CD4-positive, alpha-beta T cell (primary cell): ENCODE results near the gene SAMM50. TPM values are rescaled to one million over a fixed set of nuclear protein-coding genes. Genes with fewer than 3 reads are reported as not detected.

Experiments used
- ATAC-seq: fragments of 200-7000 bp; cut with Tn5 transposase; one replicate; pipeline ENCODE4 v1.10.0; 2022; ENCODE audit warnings: mild to moderate bottlenecking; ENCODE audit not compliant: poor library complexity
- CTCF ChIA-PET: fragments of 350-600 bp; sonication (Branson Sonifier 250); formaldehyde crosslinking; loops from one replicate; lab custom pipeline; 2021; ENCODE audit warnings: antibody characterized with exemption, inconsistent platforms; lab: Charles Lee
- POLR2A ChIA-PET: fragments of 350-600 bp; sonication (Branson Sonifier 250); formaldehyde crosslinking; loops from one replicate; lab custom pipeline; 2021; ENCODE audit warnings: antibody characterized with exemption, inconsistent platforms; lab: Charles Lee
- DNase-seq, 14 experiments: peaks; one replicate each; pipeline ENCODE4 v3.0.0-alpha.2; 2013 to 2020; ENCODE audit warnings: mixed read lengths in 2 of 14
- H3K27ac ChIP-seq, 2 donors: one replicate each; pipeline versions ENCODE4 v1.5.1 to v1.7.0; 2013; ENCODE audit warnings: low read length in 2 of 2, low read depth in 1 of 2, mild to moderate bottlenecking in 1 of 2
- H3K27me3 ChIP-seq, 2 experiments: 1 replicate in 1 of 2; 2 replicates in 1 of 2; pipeline versions ENCODE4 v1.6.1 to v1.7.0; 2013; ENCODE audit warnings: low read length in 2 of 2, control low read depth in 1 of 2, mild to moderate bottlenecking in 1 of 2, moderate library complexity in 1 of 2; ENCODE audit not compliant: insufficient read depth in 2 of 2, control insufficient read depth in 1 of 2
- H3K36me3 ChIP-seq: one replicate; pipeline ENCODE4 v1.6.1; 2013; ENCODE audit warnings: low read length, control low read depth; ENCODE audit not compliant: insufficient read depth
- H3K4me1 ChIP-seq: one replicate; pipeline ENCODE4 v1.6.1; 2013; ENCODE audit warnings: low read length, control low read depth; ENCODE audit not compliant: insufficient read depth
- H3K4me3 ChIP-seq: one replicate; pipeline ENCODE4 v1.5.1; 2013; ENCODE audit warnings: mild to moderate bottlenecking, low read length, moderate library complexity
- H3K9me3 ChIP-seq, 2 experiments: 1 replicate in 1 of 2; 2 replicates in 1 of 2; pipeline versions ENCODE4 v1.6.1 to v1.7.0; 2013; ENCODE audit warnings: low read length in 2 of 2, mild to moderate bottlenecking in 2 of 2, control low read depth in 1 of 2, moderate library complexity in 1 of 2; ENCODE audit not compliant: control insufficient read depth in 1 of 2, insufficient read depth in 1 of 2
- H3K27ac Mint-ChIP-seq: one replicate; pipeline ENCODE4 v1.8.0; 2020; ENCODE audit warnings: mixed read lengths
- H3K27me3 Mint-ChIP-seq: one replicate; pipeline ENCODE4 v1.8.0; 2021; ENCODE audit warnings: mixed read lengths
- H3K36me3 Mint-ChIP-seq: one replicate; pipeline ENCODE4 v1.8.0; 2021; ENCODE audit warnings: low read depth, mixed read lengths
- H3K4me1 Mint-ChIP-seq: one replicate; pipeline ENCODE4 v1.8.0; 2021; ENCODE audit warnings: low read depth, mixed read lengths
- H3K4me3 Mint-ChIP-seq: one replicate; pipeline ENCODE4 v1.8.0; 2020; ENCODE audit warnings: mild to moderate bottlenecking, mixed read lengths
- H3K9me3 Mint-ChIP-seq: one replicate; pipeline ENCODE4 v1.8.0; 2020; ENCODE audit warnings: mixed read lengths
- intact Hi-C, 2 experiments: fragments of 100-400 bp; cut with DNase I in 1 of 2; cut with micrococcal nuclease in 1 of 2; formaldehyde crosslinking; loops; one replicate each; pipeline versions ENCODE4 v1.15.1 to v1.9.0; 2023 to 2025; cut with DNase I, micrococcal nuclease
- total RNA-seq, 174 experiments: library from RNA in 2 of 174; stranded (reverse) in 2 of 174; gene quantifications; one replicate each; pipeline ENCODE4 v1.2.3 and lab custom pipeline; 2021 to 2026
- TF ChIP-seq, protein P1 (sequence below): fragments of 200-600 bp; IDR thresholded peaks from one replicate; pipeline ENCODE4 v1.8.0; 2022; ENCODE audit warnings: antibody characterized with exemption, mild to moderate bottlenecking

The SAMM50 gene
- total RNA-seq, 2 experiments from 2014 or later = 15.2 to 18.0 TPM

DNA sequence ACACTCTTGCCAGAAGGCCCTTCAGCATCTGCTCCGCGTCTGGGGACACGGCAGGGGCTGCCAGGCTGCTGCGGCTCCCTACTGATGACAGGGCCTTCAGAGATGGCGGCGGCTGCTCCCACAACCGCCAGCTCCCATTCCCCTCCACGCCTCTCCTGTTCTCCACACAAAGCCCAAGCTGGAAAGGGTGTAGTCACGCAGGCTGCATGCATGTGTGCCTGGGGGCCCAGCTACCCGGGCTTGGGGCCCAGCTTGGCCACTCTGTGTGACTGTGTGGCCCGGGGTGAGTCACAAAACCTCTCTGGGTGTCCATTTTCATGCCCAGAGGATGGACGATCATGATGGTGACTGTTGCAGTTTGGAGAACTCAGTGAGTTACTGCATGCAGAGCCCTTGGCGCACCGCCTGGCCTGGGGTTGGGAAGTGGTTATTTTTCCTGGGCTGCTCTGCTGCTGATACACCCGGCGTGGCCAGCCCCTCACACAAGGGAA lies 37.1 kb downstream of the SAMM50 start:
- CTCF ChIA-PET = interaction anchor here (1.2 to 2.2 kb wide), 5 partner anchors 93 to 692 kb away, joined by 3 to 24 read pairs (median 10); partner anchors contain the start of gene PARVG
- Histone ChIP-seq H3K27ac (no peak overlapping the region), H3K9me3 (no peaks in the 10 kb centered on the region), H3K27me3 (no peaks in the 10 kb centered on the region), H3K4me1 (peaks cover 29% of the 10 kb centered on the region), H3K4me3 (no peak overlapping the region), H3K36me3 (peaks cover 80% of the 10 kb centered on the region)
- TF ChIP-seq, protein P1, sequence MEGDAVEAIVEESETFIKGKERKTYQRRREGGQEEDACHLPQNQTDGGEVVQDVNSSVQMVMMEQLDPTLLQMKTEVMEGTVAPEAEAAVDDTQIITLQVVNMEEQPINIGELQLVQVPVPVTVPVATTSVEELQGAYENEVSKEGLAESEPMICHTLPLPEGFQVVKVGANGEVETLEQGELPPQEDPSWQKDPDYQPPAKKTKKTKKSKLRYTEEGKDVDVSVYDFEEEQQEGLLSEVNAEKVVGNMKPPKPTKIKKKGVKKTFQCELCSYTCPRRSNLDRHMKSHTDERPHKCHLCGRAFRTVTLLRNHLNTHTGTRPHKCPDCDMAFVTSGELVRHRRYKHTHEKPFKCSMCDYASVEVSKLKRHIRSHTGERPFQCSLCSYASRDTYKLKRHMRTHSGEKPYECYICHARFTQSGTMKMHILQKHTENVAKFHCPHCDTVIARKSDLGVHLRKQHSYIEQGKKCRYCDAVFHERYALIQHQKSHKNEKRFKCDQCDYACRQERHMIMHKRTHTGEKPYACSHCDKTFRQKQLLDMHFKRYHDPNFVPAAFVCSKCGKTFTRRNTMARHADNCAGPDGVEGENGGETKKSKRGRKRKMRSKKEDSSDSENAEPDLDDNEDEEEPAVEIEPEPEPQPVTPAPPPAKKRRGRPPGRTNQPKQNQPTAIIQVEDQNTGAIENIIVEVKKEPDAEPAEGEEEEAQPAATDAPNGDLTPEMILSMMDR = no peak
- no peaks in the 10 kb centered on the region for H3K9me3 Mint-ChIP-seq
- peaks cover 35% of the 10 kb centered on the region for H3K4me1 Mint-ChIP-seq
- no peak overlapping the region for H3K27ac Mint-ChIP-seq
- intact Hi-C loops = loop anchor here (2.0 to 10.0 kb wide), 6 partner anchors 88 to 744 kb away; partner anchors contain the start of gene PARVG (in 1 of the 2)
- peaks cover 86% of the 10 kb centered on the region for H3K36me3 Mint-ChIP-seq
- POLR2A ChIA-PET = interaction anchor here (1.0 to 1.2 kb wide), 2 partner anchors 189 to 692 kb away, joined by 3 to 4 read pairs; partner anchors contain the start of gene PARVG
- H3K4me3 Mint-ChIP-seq = no peak overlapping the region
- H3K27me3 Mint-ChIP-seq = no peaks in the 10 kb centered on the region
- DNase-seq (no peak), ATAC-seq (no peak)

GRCh38 chr22:43993072-43993760 lies 38.0 kb downstream of the SAMM50 start:
- ChIA-PET POLR2A (interaction anchor here (0.9 to 1.3 kb wide), 4 partner anchors 93 to 691 kb away, joined by 3 to 4 read pairs (median 4); partner anchors contain the start of gene PARVG), CTCF (interaction anchor here (0.5 to 2.2 kb wide), 14 partner anchors 8 to 1327 kb away, joined by 3 to 24 read pairs (median 4); partner anchors contain the start of gene PARVG)
- Histone ChIP-seq H3K9me3 (no peaks in the 10 kb centered on the region), H3K27ac (no peak overlapping the region), H3K4me1 (peaks cover 29% of the 10 kb centered on the region), H3K27me3 (no peaks in the 10 kb centered on the region), H3K4me3 (no peak overlapping the region), H3K36me3 (peaks cover 75% of the 10 kb centered on the region)
- peaks cover 35% of the 10 kb centered on the region for H3K4me1 Mint-ChIP-seq
- TF ChIP-seq, protein P1 = peak; percentile 95
- peak; percentile 37 to 81 (median 50) for DNase-seq
- peak overlapping the region; percentile 80 for H3K27ac Mint-ChIP-seq
- intact Hi-C loops = loop anchor here (1.0 to 10.0 kb wide), 9 partner anchors 88 to 744 kb away; partner anchors contain the start of gene PARVG (in 1 of the 2)
- ATAC-seq = peak; percentile 85
- no peaks in the 10 kb centered on the region for H3K9me3 Mint-ChIP-seq
- H3K4me3 Mint-ChIP-seq = peak overlapping the region; percentile 74
- H3K27me3 Mint-ChIP-seq = no peaks in the 10 kb centered on the region
- peaks cover 86% of the 10 kb centered on the region for H3K36me3 Mint-ChIP-seq

DNA sequence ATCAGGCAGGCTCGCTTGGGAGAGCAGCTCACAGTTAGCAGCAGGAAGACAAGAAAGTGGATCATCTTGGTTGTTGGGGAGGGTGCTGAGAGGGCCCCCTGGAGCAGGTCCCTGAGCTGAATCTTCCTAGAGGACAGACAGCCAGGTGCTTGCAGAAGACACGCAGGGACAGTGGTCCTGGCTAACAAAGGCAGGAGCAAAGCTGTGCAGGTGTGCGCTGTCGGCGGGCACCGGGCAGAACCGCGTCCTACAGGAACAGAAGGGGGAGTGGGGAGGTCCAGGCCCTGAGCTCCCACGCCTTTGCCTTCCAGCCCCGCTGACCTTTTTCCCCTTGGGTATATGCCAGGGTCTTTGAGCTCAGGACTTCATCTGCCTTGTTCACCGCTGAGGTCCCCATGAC lies 38.8 kb downstream of the SAMM50 start:
- DNase-seq = no peak

More for the DNA sequence above, 38.8 kb downstream of the SAMM50 start:
- CTCF ChIA-PET = interaction anchor here (0.9 to 2.2 kb wide), 7 partner anchors 8 to 690 kb away, joined by 3 to 24 read pairs (median 9); partner anchors contain the start of gene PARVG
- TF ChIP-seq, protein P1 = no peak
- Mint-ChIP-seq H3K9me3 (no peaks in the 10 kb centered on the region), H3K4me1 (peaks cover 35% of the 10 kb centered on the region), H3K4me3 (peak overlapping the region; percentile 59), H3K27ac (peak overlapping the region; percentile 89), H3K27me3 (no peaks in the 10 kb centered on the region), H3K36me3 (peaks cover 86% of the 10 kb centered on the region)
- H3K27ac ChIP-seq = no peak overlapping the region
- no peaks in the 10 kb centered on the region for H3K9me3 ChIP-seq
- no peak for ATAC-seq
- peaks cover 29% of the 10 kb centered on the region for H3K4me1 ChIP-seq
- no peak overlapping the region for H3K4me3 ChIP-seq
- H3K36me3 ChIP-seq = peaks cover 75% of the 10 kb centered on the region
- POLR2A ChIA-PET = interaction anchor here (1.3 kb wide), 1 partner anchor 92 kb away, joined by 4 read pairs; no protein-coding TSS in a partner anchor
- intact Hi-C loops = loop anchor here in 1 of 2 experiments (10.0 kb wide), 2 partner anchors 191 to 511 kb away; partner anchors contain the start of gene PARVG
- H3K27me3 ChIP-seq = no peaks in the 10 kb centered on the region
